ENCODE data around the gene CSF3.

DNA sequence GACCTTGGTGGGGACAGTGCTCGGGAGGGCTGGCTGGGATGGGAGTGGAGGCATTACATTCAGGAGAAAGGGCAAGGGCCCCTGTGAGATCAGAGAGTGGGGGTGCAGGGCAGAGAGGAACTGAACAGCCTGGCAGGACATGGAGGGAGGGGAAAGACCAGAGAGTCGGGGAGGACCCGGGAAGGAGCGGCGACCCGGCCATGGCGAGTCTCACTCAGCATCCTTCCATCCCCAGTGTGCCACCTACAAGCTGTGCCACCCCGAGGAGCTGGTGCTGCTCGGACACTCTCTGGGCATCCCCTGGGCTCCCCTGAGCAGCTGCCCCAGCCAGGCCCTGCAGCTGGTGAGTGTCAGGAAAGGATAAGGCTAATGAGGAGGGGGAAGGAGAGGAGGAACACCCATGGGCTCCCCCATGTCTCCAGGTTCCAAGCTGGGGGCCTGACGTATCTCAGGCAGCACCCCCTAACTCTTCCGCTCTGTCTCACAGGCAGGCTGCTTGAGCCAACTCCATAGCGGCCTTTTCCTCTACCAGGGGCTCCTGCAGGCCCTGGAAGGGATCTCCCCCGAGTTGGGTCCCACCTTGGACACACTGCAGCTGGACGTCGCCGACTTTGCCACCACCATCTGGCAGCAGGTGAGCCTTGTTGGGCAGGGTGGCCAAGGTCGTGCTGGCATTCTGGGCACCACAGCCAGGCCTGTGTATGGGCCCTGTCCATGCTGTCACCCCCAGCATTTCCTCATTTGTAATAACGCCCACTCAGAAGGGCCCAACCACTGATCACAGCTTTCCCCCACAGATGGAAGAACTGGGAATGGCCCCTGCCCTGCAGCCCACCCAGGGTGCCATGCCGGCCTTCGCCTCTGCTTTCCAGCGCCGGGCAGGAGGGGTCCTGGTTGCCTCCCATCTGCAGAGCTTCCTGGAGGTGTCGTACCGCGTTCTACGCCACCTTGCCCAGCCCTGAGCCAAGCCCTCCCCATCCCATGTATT is 1.1 kb downstream of the CSF3 start:
- TF ChIP-seq EZH2 (IDR thresholded peaks at IDR 0.05; ENCODE audit: insufficient read depth, low read length), result no peak
- TF ChIP-seq, protein P1, sequence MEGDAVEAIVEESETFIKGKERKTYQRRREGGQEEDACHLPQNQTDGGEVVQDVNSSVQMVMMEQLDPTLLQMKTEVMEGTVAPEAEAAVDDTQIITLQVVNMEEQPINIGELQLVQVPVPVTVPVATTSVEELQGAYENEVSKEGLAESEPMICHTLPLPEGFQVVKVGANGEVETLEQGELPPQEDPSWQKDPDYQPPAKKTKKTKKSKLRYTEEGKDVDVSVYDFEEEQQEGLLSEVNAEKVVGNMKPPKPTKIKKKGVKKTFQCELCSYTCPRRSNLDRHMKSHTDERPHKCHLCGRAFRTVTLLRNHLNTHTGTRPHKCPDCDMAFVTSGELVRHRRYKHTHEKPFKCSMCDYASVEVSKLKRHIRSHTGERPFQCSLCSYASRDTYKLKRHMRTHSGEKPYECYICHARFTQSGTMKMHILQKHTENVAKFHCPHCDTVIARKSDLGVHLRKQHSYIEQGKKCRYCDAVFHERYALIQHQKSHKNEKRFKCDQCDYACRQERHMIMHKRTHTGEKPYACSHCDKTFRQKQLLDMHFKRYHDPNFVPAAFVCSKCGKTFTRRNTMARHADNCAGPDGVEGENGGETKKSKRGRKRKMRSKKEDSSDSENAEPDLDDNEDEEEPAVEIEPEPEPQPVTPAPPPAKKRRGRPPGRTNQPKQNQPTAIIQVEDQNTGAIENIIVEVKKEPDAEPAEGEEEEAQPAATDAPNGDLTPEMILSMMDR (IDR thresholded peaks at IDR 0.05; ENCODE audit: insufficient read depth, low read depth, low read length), result no peak

All from astrocyte (in vitro differentiated cells and primary cell).